HG02642 (cell line): ENCODE measurements around the gene RIPOR3.
"Not testable (repeated sequence)": the region's sequence is repeated elsewhere in the genome, so short reads cannot be mapped to it uniquely, and the experiment has no call there.

Experiments used
- ATAC-seq: cut with Tn5 transposase; IDR thresholded peaks from one replicate; pipeline ENCODE4 v1.9.1; 2021; ENCODE audit warnings: mild to moderate bottlenecking; ENCODE audit not compliant: unreplicated experiment, poor library complexity

Gene RIPOR3

DNA sequence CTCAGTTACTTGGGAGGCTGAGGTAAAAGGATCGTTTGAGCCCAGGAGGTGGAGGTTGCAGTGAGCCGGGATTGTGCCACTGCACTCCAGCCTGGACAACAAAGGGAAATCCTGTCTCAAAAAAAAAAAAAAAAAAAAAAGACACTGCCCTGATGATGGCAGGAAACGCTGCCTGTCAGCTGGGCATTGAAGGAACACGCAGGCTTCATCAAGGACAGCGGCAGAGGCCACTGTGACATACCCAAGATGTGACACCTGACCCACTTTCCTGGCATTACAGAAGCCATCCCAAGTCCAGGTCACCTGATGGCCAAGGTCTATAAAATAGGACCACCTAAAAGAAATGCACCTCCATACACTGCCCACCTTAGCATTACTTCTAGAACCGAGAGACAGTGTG, 75.9 kb downstream of the RIPOR3 start:
- ATAC-seq, result no peak

DNA sequence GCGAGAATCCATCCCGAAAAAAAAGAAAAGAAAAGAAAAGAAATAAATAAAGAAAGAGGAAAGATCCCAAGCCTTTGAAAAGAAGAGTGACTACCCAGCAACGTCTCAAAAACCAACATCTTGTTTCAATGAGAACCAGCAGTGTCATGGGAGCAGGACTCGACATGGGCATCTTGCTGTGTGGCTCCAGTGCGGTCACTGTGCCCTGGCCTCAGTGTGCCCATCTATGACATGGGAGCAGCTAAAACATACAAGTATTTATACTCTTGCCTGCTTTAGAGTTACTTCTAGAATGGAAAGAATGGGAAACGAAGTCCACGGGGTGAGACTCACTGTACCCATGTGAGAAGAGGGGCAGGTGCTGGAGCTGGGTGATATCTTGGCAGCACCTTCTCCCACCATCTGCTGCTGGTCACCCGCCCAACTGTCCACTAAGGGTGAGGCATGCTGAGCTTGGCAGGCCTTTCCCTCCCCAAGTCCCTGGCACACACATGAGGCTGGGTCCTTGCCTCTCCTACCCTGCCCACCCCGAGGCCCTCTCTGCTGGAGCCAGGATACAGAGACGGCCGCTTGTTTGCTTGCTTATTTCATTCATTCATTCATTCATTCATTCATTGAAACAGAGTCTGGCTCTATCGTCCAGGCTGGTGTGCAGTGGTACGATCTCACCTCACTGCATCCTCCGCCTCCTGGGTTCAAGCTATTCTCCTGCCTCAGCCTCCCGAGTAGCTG, 77.7 kb downstream of the RIPOR3 start:
- no peak for ATAC-seq

DNA sequence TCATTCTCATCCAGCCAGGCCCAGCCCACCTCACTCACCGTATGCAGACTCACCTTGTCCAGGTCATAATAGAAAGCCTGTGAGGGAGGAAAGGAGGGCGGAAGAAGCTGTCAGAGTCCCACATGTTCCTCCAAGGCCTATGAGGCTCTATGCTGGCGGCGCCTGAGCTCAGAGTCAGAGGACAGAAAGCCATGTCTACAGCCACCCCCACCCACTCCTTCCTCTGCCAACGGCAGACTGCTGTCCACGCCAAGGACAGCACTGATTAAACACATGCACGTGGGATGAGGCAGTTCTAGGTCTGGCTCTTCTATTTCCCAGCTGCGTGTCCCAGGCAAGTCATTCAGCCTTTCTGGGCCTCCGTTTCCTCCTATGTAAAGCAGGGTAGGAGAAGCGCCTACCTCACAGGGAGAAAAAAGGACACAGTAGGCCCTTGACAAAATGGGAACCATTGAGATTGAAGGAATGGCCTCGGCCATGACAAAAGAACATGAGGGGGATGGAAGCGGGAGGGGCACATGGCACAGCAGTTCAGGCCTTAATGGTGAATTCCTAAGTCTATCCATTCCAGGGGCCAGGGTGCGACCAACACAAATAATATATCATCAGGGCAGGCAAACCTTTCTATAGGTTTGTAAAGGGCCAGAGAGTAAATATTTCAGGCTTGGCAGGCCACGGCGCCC, 80.1 kb downstream of the RIPOR3 start:
- ATAC-seq, result no peak

DNA sequence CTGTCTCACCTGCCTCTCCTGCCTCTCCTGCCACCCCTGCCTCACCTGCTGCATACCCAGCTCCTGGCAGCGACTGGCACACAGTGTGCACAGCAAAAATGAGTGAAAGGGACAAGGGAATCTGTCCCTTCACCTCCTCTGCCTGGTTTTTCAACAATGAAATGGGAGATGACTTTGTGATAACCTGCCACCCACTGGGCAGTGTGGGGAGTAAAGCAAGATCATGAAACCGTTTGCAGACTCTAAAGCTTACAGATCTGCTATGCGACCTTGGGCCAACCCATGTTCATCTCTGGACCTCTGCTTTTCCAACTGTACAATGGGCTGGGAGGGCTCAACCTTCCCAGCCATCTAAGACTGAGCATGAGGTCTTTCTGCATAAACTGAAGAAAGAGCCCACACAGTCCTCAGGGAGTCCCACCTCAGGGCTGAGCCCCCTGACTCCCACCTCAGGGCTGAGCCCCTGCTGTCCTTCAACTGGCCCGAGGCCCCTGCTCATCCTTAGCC, 81.1 kb downstream of the RIPOR3 start:
- no peak for ATAC-seq

DNA sequence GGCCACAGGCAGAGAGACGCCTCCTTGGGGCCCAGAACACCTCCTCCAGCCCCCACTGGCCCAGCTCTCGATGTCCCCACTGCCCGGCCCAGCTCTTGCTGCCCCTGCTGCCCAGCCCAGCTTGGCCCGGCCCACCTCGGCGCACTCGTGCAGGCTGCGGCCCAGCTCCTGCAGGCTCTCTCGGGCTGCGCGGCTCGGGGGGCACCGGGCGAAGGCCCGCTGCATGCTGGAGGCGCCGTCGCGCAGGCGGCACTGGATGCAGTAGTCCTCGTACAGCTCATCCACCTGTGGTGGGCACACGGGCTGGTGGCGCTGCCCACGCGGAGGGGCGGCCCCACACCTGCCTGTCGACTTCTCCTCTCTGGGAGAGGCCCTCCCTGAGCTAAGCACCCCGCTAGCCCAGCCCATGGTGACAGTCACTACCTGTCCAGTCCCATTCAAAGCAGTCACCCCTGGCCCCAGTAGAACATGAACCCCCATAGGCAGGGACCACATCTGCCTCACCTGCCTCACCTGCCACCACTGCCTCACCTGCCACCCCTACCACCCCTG, 81.8 kb downstream of the RIPOR3 start:
- ATAC-seq, result no peak

DNA sequence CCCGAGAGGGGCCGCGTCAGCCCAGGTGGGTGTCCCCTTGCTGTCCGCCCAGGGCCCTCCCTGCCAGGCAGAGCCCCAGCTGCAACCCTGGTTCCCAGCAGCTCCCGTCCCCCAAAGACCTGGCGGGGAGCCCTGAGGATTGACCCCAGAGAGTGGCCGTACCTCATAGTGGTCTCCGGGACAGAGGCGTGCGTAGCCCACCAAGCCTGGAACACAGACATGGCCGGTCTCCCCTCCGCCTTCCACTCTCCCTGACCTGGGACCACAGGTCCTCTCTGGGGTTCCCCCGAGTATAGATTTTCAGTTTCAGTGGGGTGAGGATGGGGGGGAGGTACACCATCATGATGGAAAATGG, 82.6 kb downstream of the RIPOR3 start:
- no peak for ATAC-seq

DNA sequence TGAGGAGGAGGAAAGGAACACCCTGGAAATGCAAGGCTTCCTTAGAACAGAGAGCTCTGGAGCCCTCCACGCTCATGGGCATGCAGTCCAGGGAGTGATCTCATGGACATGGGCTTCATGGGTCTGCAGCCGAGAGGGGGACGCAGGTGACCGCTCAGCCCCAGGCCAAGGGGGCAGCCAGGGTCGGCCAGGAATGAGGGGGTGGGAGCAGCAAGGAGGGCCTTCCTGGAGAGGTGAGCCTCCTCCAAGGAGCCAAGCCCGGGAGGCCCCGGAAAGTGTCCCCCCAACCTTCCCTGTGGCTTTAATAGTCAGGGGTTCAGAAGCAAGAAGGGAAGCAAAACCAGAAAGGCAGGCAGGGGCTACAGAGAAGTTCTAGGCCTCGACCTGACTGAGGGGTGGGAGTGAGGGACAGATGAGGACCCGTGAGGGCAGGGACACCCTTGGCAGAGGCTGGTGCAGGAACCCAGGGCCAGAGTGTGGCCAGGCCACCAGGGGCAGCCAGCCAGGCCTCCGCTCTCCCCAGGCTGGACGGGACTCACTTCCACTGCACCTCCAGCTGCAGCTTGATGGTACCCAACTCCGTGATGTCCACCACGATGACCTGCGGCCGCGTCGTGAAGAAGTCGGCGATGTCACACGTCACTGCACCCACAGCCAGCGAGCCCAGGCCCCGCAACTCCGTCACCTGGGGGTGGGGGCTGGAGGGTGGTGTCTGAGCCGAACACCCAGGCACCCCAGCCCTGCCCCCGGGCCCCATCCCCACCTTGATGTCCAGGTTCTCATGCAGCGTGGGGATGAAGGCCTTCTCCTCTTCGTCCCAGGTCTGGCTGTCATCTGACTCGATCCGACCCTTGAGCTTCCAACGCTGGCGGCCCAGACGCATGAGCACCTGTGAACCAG, 83.2 kb downstream of the RIPOR3 start:
- no peak for ATAC-seq

DNA sequence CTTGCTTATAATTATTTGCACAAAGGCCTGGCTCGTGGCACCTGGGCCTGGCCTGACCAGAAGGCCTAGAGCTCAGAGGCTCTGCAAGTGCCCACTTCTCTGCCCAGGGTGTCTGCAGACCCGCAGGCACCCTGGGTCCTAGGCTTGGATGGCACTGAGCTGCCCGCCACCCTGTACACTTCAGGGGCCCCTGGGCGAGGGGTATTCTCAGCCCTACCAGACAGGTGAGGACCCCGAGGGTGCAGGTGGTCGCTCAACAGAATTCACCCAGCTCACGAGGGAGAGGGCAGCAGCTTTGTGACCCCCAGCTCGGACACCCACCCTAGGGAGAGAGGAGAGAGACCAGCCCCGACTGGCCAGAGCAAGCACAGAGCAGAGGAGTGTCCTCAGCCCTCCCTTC, 83.9 kb downstream of the RIPOR3 start:
- ATAC-seq, result no peak

DNA sequence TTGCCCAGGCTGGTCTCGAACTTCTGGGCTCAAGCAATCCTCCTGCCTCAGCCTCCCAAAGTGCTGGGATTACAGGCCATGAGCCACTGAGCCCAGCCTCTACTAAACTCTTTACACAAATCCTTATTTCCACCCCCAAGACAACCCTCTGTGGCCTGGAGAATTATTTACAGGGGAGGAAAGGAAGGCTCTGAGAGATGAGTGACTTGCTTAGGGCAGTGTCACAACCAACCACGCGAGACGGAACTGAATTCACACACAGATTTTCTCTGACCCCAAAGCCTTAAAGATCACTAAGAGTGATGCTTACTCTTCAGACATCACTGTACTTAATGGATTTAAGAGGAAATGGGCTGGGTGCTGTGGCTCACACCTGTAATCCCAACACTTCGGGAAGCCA, 86.2 kb downstream of the RIPOR3 start:
- no peak for ATAC-seq

DNA sequence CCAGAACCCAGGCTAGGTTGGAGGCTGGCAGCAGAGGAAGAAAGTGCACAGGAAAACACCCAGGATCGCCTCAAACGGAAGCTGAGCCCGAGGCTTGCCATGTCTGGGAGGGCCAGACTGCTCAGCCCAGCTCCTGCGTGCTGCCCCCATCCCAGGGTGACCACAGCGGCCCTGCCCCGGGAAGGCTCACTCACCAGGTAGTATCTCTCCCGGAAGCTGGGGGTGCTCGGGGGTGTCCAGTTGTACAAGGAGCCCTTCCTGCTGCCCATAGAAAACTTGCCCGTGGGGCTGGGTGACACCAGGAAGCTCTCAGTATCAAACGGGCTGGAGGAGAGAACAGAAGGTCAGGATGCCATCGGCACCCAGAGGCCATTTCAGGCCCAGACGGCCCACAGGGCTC, 86.9 kb downstream of the RIPOR3 start:
- ATAC-seq, result no peak

DNA sequence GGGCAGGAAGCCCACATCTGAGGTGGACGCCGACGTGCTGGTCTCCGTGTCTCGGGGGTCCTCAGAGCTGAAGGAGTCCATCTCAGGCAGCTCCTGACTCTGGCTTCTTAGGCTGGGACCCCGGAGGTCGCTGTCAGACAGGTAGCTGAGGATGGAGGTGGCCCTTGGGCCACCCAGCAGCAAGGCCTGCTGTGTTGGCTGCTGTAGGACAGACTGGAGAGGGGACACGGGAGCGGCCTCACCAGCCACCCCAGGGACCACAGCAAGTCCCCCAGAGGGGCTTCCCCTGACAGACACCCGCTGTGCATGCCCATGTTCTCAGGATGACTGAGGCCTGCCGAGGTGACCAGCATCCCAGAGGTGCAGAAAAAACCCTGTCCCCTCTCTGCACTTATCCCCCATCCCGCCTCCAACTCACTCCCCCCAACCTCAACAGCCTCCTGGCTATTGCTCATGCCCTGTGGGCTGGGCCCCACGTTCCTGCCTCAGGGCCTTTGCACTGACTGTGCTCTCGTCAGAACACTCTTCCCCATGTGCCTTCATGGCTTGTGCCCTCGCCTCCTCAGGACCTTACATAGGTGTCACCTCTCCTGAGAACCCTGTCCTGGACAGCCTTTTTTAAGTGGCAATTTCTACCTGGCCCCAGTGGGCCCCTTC, 88.8 kb downstream of the RIPOR3 start:
- ATAC-seq, result no peak

DNA sequence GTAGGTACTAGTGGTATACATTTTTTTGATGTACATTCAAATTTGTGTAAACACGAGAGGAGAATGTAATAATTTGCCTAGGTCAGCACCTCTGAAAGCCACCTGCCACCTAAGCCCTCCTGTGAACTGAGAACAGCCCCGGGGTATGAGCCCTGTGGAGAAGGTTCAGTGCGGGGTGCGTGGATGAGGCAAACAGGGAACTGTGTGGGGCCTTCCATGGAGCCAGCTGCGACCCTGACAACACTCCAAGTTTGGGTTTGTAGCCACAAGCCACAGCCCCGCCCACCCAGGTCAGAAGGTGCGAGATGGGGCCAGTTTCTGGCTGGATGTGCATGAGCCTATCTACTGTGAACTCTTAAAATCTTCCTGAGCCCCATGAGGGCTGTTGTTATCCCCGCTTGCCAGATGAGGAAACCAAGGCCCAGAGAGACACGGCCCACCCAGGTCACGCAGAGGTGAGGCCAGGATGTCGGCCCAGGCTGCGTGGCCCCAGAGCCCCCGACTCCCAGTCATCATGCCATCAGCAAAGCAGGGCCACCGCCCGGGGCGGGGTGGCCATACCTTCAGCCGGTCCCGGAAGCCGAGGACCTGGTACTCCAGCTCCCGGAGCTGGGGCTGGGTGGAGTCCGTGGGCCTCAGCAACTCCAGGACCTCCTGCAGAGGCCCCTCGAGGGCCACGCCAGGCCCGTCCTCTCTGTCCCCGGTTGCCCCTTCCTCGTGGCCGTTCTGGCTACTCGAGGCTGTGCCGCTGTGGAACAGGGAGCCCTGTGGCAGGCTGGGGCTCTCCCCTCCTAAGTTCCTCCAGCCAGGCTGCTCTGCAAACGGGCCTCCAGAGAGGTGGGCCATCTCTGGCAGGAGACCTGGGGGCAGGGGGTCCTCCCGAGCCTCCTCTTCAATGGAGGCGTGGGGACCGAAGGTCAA, 89.6 kb downstream of the RIPOR3 start:
- ATAC-seq, result no peak

DNA sequence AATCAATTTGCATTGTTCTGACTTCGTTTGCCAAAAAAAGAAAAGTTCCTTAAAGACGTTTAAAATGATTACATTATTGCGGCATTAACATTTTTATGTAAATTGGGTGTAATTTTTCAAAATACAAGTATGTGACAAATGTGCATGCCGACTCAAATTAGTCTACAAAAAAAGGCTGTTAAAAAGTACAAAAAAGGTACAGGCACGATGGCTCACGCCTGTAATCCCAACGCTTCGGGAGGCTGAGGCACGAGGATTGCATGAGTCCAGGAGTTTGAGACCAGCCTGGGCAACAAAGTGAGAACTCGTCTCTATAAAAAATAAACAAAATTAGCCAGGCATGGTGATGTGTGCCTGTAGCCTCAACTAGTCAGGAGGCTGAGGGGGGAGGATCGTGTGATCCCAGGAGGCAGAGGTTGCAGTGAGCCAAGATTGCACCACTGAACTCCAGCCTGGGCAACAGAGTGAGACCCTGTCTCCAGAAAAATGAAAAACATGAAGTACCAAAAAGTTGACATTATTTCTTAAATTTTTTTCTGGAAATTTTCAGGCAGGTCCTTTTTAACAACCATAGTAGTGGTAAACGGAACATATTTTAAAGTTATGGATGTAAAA, 91.0 kb downstream of the RIPOR3 start:
- no peak for ATAC-seq

DNA sequence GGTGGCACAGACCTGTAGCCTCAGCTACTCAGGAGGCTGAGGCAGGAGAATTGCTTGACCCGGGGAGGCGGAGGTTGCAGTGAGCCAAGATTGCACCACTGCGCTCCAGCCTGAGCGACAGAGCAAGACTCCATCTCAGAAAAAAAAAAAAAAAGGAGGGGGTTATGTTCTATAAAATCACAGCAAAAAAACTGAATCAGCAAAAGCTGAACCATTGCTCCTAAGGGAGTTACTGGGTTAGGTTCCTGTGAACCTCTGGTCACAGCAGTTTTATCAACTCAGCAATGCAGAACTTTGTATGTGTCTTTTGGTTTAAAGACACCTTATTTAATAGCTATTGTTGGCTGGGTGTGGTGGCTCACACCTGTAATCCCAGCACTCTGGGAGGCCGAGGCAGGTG, 92.6 kb downstream of the RIPOR3 start:
- ATAC-seq, result not testable (repeated sequence)

DNA sequence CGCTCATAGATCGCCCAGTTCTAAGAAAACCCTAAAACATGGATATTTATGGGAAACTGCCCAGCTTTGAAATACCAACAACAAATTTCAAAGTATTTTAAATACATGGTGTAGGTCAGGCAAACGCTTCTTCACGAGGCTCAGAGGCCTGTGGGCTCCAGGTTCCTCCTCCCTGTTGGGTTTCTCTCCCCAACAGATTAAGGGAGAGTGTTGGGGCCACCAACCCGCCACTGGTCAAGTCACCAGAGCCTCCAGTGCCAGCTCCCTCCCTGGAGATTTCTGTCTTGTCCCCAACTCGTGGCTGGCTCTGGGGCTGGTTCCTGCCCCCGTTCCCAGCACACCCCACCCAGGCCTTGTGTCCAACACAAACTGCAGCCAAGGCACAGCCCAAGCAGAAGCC, 93.3 kb downstream of the RIPOR3 start:
- ATAC-seq, result no peak

DNA sequence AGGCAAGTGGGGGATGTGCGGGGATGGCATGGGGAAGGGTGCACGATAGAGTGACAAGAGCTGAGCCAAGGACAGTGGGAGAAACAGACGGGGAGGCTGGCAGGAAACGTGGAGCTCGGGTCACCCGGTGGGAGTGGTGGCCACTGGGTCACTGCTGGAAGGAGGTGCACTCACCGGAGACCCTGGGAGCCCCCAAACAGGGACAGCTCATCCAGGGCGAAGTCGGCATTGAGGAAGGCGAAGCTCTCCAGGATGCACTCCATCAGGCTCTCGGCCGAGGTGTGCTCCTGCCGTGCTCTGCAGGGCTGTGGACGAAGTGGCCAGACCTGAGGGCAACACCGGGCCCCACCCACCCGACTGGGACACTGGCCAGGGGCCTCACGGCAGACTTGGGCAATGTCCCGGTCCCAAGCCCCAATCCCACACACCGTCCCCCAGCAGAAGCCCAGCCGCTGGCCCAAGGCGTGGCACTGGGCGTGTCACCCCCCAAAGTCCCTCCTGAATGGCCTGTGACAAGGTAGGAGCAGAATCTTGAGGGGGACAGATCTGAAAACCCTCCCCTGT, 93.9 kb downstream of the RIPOR3 start:
- no peak for ATAC-seq

DNA sequence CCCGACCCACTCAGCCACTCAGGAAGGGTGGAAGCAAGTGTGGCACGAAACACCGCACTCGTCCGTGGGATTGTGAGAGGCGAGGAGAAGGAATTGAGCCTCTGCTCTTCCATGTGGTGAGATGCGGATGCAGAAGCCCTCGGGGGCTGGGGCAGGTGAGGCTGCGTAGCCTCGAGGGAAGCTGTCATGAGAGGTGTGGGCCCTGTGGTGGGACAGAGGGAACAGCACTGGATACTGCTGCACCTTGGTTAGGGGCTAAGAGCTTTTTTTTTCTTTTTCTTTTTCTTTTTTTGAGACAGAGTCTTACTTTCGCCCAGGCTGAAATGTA, 94.7 kb downstream of the RIPOR3 start:
- ATAC-seq, result no peak

DNA sequence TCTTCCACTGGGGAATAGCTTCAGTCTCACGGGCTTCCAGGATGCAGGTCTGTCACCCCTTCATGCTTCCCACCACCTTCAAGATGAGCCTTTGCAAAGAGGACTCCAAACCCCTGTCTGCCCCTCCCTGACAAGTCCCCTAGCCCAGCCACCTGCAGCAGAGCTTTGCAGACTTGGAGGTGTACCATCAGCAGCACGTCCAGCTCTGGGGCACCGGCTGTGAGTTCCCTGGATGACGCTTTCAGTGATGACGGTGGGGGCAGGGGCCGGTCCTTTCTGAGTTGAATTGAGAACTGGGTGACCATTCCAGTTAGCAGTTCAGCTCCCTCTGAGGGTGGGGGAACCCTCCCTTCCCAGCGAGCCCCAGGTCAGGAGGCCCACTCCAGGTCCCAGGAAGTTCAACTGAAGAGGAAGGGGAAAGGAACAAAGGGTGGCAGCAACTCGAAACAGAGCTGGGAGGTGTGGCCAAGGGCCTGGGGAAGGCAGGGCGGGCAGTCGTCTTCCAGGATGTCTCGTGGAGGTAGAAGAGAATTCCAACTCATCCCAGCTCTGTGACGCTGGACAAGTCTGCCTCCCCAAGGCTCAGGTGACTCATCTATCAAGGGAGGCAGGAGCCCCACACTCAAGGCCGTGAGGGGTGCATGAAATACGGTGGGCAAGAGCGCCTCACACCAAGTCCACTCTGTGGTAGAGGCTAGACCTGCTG, 95.2 kb downstream of the RIPOR3 start:
- no peak for ATAC-seq
